IMR-90 (cell line): ENCODE measurements around the gene MAP4. TPM values are rescaled to one million over a fixed set of nuclear protein-coding genes. Genes with fewer than 3 reads are reported as not detected.

Experiments used
- ATAC-seq: fragments of 200-7000 bp; cut with Tn5 transposase; 2 replicates; pipeline ENCODE4 v1.9.1; 2020; ENCODE audit warnings: low read depth, mild to moderate bottlenecking, moderate library complexity
- BruUV-seq: library from RNA; stranded (reverse); fragments of 400-500 nt; replicated peaks from 2 replicates; lab custom pipeline; 2021; lab: Mats Ljungman, UMichigan
- CTCF ChIA-PET: fragments of 300-600 bp; formaldehyde crosslinking; extraction: SDS; loops from one replicate; lab custom pipeline; 2021; ENCODE audit warnings: antibody characterized with exemption; lab: Yijun Ruan, JAX
- POLR2A ChIA-PET: fragments of 300-600 bp; sonication (Branson Sonifier 250); formaldehyde crosslinking; loops from one replicate; lab custom pipeline; 2022; ENCODE audit warnings: antibody characterized with exemption; ENCODE audit not compliant: unreplicated experiment; lab: Charles Lee
- DNase-seq: peaks from one replicate; pipeline ENCODE4 v3.0.0; 2013
- H2AFZ ChIP-seq: replicated peaks from 2 replicates; pipeline ENCODE3; 2013; ENCODE audit warnings: low read length, mild to moderate bottlenecking; ENCODE audit not compliant: poor library complexity
- H2AK5ac ChIP-seq: 2 replicates; pipeline ENCODE4 v1.6.1; 2013; ENCODE audit warnings: low read depth, low read length, inconsistent platforms
- H2AK9ac ChIP-seq: replicated peaks from 2 replicates; pipeline ENCODE3; 2013; ENCODE audit warnings: mild to moderate bottlenecking, low read depth, low read length, moderate library complexity; ENCODE audit not compliant: poor library complexity
- H2BK120ac ChIP-seq: 2 replicates; pipeline ENCODE4 v1.6.1; 2013; ENCODE audit warnings: low read depth, low read length, inconsistent platforms
- H2BK15ac ChIP-seq: 3 replicates; pipeline ENCODE4 v1.6.1; 2013; ENCODE audit warnings: low read depth, low read length, inconsistent platforms
- H2BK20ac ChIP-seq: 2 replicates; pipeline ENCODE4 v1.6.1; 2013; ENCODE audit warnings: low read depth, mild to moderate bottlenecking, inconsistent platforms, low read length, moderate library complexity
- H2BK5ac ChIP-seq: 2 replicates; pipeline ENCODE4 v1.6.1; 2013; ENCODE audit warnings: mild to moderate bottlenecking, low read depth, low read length, inconsistent platforms; ENCODE audit not compliant: poor library complexity, severe bottlenecking
- H3K14ac ChIP-seq: replicated peaks from 2 replicates; pipeline ENCODE4 v1.6.1; 2013; ENCODE audit warnings: low read depth, low read length, inconsistent platforms
- H3K18ac ChIP-seq: 2 replicates; pipeline ENCODE4 v1.6.1; 2013; ENCODE audit warnings: low read depth, low read length, control low read depth
- H3K23ac ChIP-seq: 2 replicates; pipeline ENCODE4 v1.6.1; 2013; ENCODE audit warnings: low read depth, low read length, inconsistent platforms
- H3K27ac ChIP-seq: 2 replicates; pipeline ENCODE4 v1.5.1; 2013; ENCODE audit warnings: mild to moderate bottlenecking, control low read depth, low read length; ENCODE audit not compliant: insufficient read depth
- H3K27me3 ChIP-seq: 2 replicates; pipeline ENCODE4 v1.6.1; 2013; ENCODE audit warnings: low read length; ENCODE audit not compliant: control insufficient read depth, insufficient read depth
- H3K36me3 ChIP-seq: 2 replicates; pipeline ENCODE4 v1.6.1; 2013; ENCODE audit warnings: low read length, mixed read lengths; ENCODE audit not compliant: control insufficient read depth, insufficient read depth
- H3K4ac ChIP-seq: 2 replicates; pipeline ENCODE4 v1.6.1; 2013; ENCODE audit warnings: low read depth, low read length, inconsistent platforms
- H3K4me1 ChIP-seq: 2 replicates; pipeline ENCODE4 v1.6.1; 2013; ENCODE audit warnings: low read length, mixed read lengths; ENCODE audit not compliant: control insufficient read depth, insufficient read depth
- H3K4me2 ChIP-seq: 2 replicates; pipeline ENCODE4 v1.6.1; 2013; ENCODE audit warnings: low read depth, mild to moderate bottlenecking, control low read depth, low read length, moderate library complexity
- H3K4me3 ChIP-seq: 2 replicates; pipeline ENCODE4 v1.5.1; 2013; ENCODE audit warnings: low read depth, mild to moderate bottlenecking, control low read depth, low read length, moderate library complexity; ENCODE audit not compliant: insufficient read depth
- H3K56ac ChIP-seq: 2 replicates; pipeline ENCODE4 v1.6.1; 2013; ENCODE audit warnings: low read length, inconsistent platforms; ENCODE audit not compliant: insufficient read depth; ENCODE audit errors: extremely low read depth
- H3K79me1 ChIP-seq, 2 experiments: 2 replicates each; pipeline ENCODE4 v1.6.1; 2013; ENCODE audit warnings: low read length in 2 of 2, inconsistent platforms in 1 of 2, low read depth in 1 of 2
- H3K9ac ChIP-seq: 2 replicates; pipeline ENCODE4 v1.6.1; 2013; ENCODE audit warnings: low read depth, low read length, control low read depth
- H3K9me1 ChIP-seq: 2 replicates; pipeline ENCODE4 v1.6.1; 2013; ENCODE audit warnings: low read length, inconsistent platforms; ENCODE audit not compliant: insufficient read depth
- H3K9me3 ChIP-seq: 2 replicates; pipeline ENCODE4 v1.6.1; 2013; ENCODE audit warnings: low read length; ENCODE audit not compliant: control insufficient read depth, insufficient read depth
- H4K20me1 ChIP-seq: 2 replicates; pipeline ENCODE4 v1.6.1; 2013; ENCODE audit warnings: low read length, inconsistent platforms; ENCODE audit not compliant: insufficient read depth
- H4K5ac ChIP-seq: 2 replicates; pipeline ENCODE4 v1.6.1; 2013; ENCODE audit warnings: mild to moderate bottlenecking, low read depth, low read length, control low read depth
- H4K8ac ChIP-seq, 2 experiments: 2 replicates each; pipeline ENCODE4 v1.6.1; 2013; ENCODE audit warnings: low read depth in 2 of 2, low read length in 2 of 2, control low read depth in 1 of 2, inconsistent platforms in 1 of 2
- H4K91ac ChIP-seq: 2 replicates; pipeline ENCODE4 v1.6.1; 2013; ENCODE audit warnings: low read depth, low read length, inconsistent platforms; ENCODE audit not compliant: insufficient read depth
- CEBPB ChIP-seq: IDR thresholded peaks from 2 replicates; pipeline ENCODE4 v1.6.1; 2012; ENCODE audit warnings: low read depth, low read length, improper control_type of control experiment
- CHD1 ChIP-seq: IDR thresholded peaks from 2 replicates; pipeline ENCODE4 v1.6.1; 2012; ENCODE audit warnings: low read depth, low read length, improper control_type of control experiment
- FOS ChIP-seq: fragments of 150-350 bp; IDR thresholded peaks from 2 replicates; pipeline ENCODE4 v1.6.1; 2016; ENCODE audit warnings: low read depth, low read length
- MAFK ChIP-seq: IDR thresholded peaks from 2 replicates; pipeline ENCODE4 v1.6.1; 2012; ENCODE audit warnings: low read depth, low read length, improper control_type of control experiment
- MAZ ChIP-seq: IDR thresholded peaks from 2 replicates; pipeline ENCODE4 v1.6.1; 2012; ENCODE audit warnings: low read depth, mild to moderate bottlenecking, low read length, improper control_type of control experiment, moderate library complexity, borderline replicate concordance
- MXI1 ChIP-seq: IDR thresholded peaks from 2 replicates; pipeline ENCODE4 v1.6.1; 2012; ENCODE audit warnings: low read depth, mild to moderate bottlenecking, low read length, moderate library complexity, borderline replicate concordance
- NFE2L2 ChIP-seq: fragments of 150-350 bp; IDR thresholded peaks from 2 replicates; pipeline ENCODE4 v1.6.1; 2016; ENCODE audit warnings: low read depth, mild to moderate bottlenecking, low read length
- POLR2A ChIP-seq: IDR thresholded peaks from 2 replicates; pipeline ENCODE4 v1.6.1; 2012; ENCODE audit warnings: mild to moderate bottlenecking, low read depth, low read length
- RAD21 ChIP-seq: IDR thresholded peaks from 2 replicates; pipeline ENCODE4 v1.6.1; 2012; ENCODE audit warnings: low read length, improper control_type of control experiment
- RCOR1 ChIP-seq: IDR thresholded peaks from 2 replicates; pipeline ENCODE4 v1.6.1; 2012; ENCODE audit warnings: mild to moderate bottlenecking, low read length, improper control_type of control experiment; ENCODE audit not compliant: insufficient replicate concordance
- RFX5 ChIP-seq: IDR thresholded peaks from 2 replicates; pipeline ENCODE4 v1.8.0; 2012; ENCODE audit warnings: low read depth, mild to moderate bottlenecking, low read length, moderate library complexity
- SMC3 ChIP-seq: fragments of 150-350 bp; IDR thresholded peaks from 2 replicates; pipeline ENCODE4 v1.6.1; 2016; ENCODE audit warnings: low read depth, mild to moderate bottlenecking, antibody characterized with exemption, low read length, moderate library complexity
- WGBS, 2 experiments: methylation state at CpG; one replicate each; pipeline versions ENCODE4 v1.1.5 to v1.1.7; 2013; ENCODE audit warnings: missing lambda C conversion rate in 2 of 2; ENCODE audit not compliant: insufficient read length in 1 of 2; ENCODE audit errors: extremely low coverage in 2 of 2; 5-methylcytosine and 5-hydroxymethylcytosine counted together
- dilution Hi-C: fragments of 300-500 bp; cut with HindIII; formaldehyde crosslinking; loops from one replicate; pipeline ENCODE4 v1.14.3; 2018; ENCODE audit warnings: low sequenced_read_pairs; ENCODE audit not compliant: unreplicated experiment
- in situ Hi-C: fragments of 300-500 bp; cut with MboI; formaldehyde crosslinking; loops from 3 replicates; pipeline ENCODE4 v1.14.3; 2019; ENCODE audit warnings: low sequenced_read_pairs, inconsistent platforms, mixed read lengths
- intact Hi-C: fragments of 100-400 bp; cut with micrococcal nuclease; formaldehyde crosslinking; loops from 2 replicates; pipeline ENCODE4 v1.10.0; 2022
- polyA plus RNA-seq, 3 experiments: library from polyadenylated mRNA; depleted of rRNA; stranded (reverse); fragments of >200 nt; gene quantifications; 2 replicates each; pipeline ENCODE4 v1.2.3, GENCODE V29; 2012; ENCODE audit warnings: low replicate concordance in 1 of 3
- total RNA-seq: library from RNA; depleted of rRNA; stranded (reverse); fragments of >200 nt; gene quantifications from 2 replicates; pipeline ENCODE4 v1.2.3, GENCODE V29; 2012
- TF ChIP-seq, protein P1 (sequence below): fragments of 150-350 bp; IDR thresholded peaks from 2 replicates; pipeline ENCODE4 v1.6.1; 2016; ENCODE audit warnings: low read depth, mild to moderate bottlenecking, low read length, moderate library complexity, borderline replicate concordance
- TF ChIP-seq, protein P2 (sequence below): conservative IDR thresholded peaks from 2 replicates; pipeline ENCODE4 v1.5.1; 2012; ENCODE audit warnings: mild to moderate bottlenecking, low read depth, low read length, improper control_type of control experiment

Gene MAP4
- total and polyA plus RNA-seq, 2 of the 4 experiments (the other 2 are of a cell fraction), result 87.8 to 216 TPM

DNA sequence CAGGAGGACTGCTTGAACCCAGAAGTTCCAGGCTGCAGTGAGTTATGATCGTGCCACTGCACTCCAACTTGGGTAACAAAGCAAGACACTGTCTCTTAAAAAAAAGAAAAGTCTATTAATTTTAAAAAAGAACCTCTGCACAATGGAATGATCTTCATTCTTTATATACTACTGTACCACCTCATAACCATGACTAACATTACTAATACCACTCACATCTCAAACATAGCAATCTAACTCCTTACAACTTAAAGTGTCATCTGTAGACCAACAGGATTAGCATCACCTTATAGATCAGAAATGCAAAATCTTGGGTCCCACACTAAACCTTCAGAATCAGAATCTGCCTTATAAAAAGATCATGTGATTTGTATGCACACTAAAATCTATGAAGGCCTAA is 48.8 kb upstream of the MAP4 start:
- CTCF ChIA-PET, result no interaction called here
- peaks cover 15% of the 10 kb centered on the region for H3K9me1 ChIP-seq
- H3K4me3 ChIP-seq, result no peak overlapping the region
- H3K36me3 ChIP-seq, result peaks cover 2% of the 10 kb centered on the region
- peaks cover 12% of the 10 kb centered on the region for H3K4me1 ChIP-seq
- no peak overlapping the region for H3K4ac ChIP-seq
- no peak overlapping the region for H4K8ac ChIP-seq
- peak; percentile 36 for DNase-seq
- H3K14ac ChIP-seq, result no peak overlapping the region
- no CpG with 5 or more reads among the region's 1 CpG for WGBS, 2 experiments
- H2AK9ac ChIP-seq, result no peak overlapping the region
- H3K56ac ChIP-seq, result no peak overlapping the region
- H4K5ac ChIP-seq, result no peak overlapping the region
- no peak overlapping the region for H2BK15ac ChIP-seq
- dilution Hi-C loops (no loop called here), in situ Hi-C loops (no loop called here), intact Hi-C loops (no loop called here)
- no peak overlapping the region for H3K9ac ChIP-seq
- POLR2A ChIA-PET, result no interaction called here
- no peak overlapping the region for H2AK5ac ChIP-seq
- H4K20me1 ChIP-seq, result peaks cover 90% of the 10 kb centered on the region
- H3K79me1 ChIP-seq, result peaks cover 0 to 63% of the 10 kb centered on the region in 2 experiments; a peak in 2 of 4 replicates
- H3K18ac ChIP-seq, result no peak overlapping the region
- H2AFZ ChIP-seq, result no peak overlapping the region
- no peak overlapping the region for H2BK120ac ChIP-seq
- H3K9me3 ChIP-seq, result no peaks in the 10 kb centered on the region
- TF ChIP-seq RAD21, result no peak
- TF ChIP-seq, protein P1, sequence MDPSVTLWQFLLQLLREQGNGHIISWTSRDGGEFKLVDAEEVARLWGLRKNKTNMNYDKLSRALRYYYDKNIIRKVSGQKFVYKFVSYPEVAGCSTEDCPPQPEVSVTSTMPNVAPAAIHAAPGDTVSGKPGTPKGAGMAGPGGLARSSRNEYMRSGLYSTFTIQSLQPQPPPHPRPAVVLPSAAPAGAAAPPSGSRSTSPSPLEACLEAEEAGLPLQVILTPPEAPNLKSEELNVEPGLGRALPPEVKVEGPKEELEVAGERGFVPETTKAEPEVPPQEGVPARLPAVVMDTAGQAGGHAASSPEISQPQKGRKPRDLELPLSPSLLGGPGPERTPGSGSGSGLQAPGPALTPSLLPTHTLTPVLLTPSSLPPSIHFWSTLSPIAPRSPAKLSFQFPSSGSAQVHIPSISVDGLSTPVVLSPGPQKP, result no peak
- TF ChIP-seq RFX5, result no peak
- TF ChIP-seq CEBPB, result no peak
- TF ChIP-seq POLR2A, result no peak
- TF ChIP-seq, protein P2, sequence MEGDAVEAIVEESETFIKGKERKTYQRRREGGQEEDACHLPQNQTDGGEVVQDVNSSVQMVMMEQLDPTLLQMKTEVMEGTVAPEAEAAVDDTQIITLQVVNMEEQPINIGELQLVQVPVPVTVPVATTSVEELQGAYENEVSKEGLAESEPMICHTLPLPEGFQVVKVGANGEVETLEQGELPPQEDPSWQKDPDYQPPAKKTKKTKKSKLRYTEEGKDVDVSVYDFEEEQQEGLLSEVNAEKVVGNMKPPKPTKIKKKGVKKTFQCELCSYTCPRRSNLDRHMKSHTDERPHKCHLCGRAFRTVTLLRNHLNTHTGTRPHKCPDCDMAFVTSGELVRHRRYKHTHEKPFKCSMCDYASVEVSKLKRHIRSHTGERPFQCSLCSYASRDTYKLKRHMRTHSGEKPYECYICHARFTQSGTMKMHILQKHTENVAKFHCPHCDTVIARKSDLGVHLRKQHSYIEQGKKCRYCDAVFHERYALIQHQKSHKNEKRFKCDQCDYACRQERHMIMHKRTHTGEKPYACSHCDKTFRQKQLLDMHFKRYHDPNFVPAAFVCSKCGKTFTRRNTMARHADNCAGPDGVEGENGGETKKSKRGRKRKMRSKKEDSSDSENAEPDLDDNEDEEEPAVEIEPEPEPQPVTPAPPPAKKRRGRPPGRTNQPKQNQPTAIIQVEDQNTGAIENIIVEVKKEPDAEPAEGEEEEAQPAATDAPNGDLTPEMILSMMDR, result no peak
- TF ChIP-seq MAFK, result no peak
- TF ChIP-seq CHD1, result no peak
- no peak for TF ChIP-seq MAZ
- TF ChIP-seq NFE2L2, result no peak
- no peak for TF ChIP-seq RCOR1
- TF ChIP-seq FOS, result no peak
- no peak for TF ChIP-seq MXI1
- no peak for TF ChIP-seq SMC3
- no peak overlapping the region for H3K23ac ChIP-seq
- H3K27ac ChIP-seq, result no peak overlapping the region
- no peak overlapping the region for H2BK20ac ChIP-seq
- no peaks in the 10 kb centered on the region for H3K27me3 ChIP-seq
- no peak overlapping the region for H3K4me2 ChIP-seq
- no peak overlapping the region for H4K91ac ChIP-seq
- peak; percentile 46; the same call in 1 of the 2 replicates for ATAC-seq
- BruUV-seq, result no TSS peak
- H2BK5ac ChIP-seq, result no peak overlapping the region
